Fibroblast of the aortic adventitia (primary cell): ENCODE measurements around the gene MACROD1. TPM values are rescaled to one million over a fixed set of nuclear protein-coding genes. Genes with fewer than 3 reads are reported as not detected.
A peak's percentile ranks its signal among the peaks of the same experiment; 100 is the strongest.

Source experiments
- DNase-seq: peaks from one replicate; pipeline ENCODE4 v3.0.0-alpha.2; 2010; ENCODE audit warnings: low read depth
- H3K4me3 ChIP-seq: 2 replicates; pipeline ENCODE4 v1.5.1; 2011; ENCODE audit warnings: low read depth, mild to moderate bottlenecking, control low read depth, low read length, moderate library complexity
- total RNA-seq: library from RNA; depleted of rRNA; stranded (reverse); fragments of >200 nt; gene quantifications from 2 replicates; pipeline ENCODE4 v1.2.3, GENCODE V29; 2012; ENCODE audit warnings: low replicate concordance
- TF ChIP-seq, protein P1 (sequence below): IDR thresholded peaks from 2 replicates; pipeline ENCODE4 v1.5.1; 2011; ENCODE audit warnings: mild to moderate bottlenecking, low read length, control low read depth, inconsistent platforms; ENCODE audit not compliant: insufficient read depth

MACROD1 gene
- total RNA-seq, 1 donor, result 14.5 TPM

DNA sequence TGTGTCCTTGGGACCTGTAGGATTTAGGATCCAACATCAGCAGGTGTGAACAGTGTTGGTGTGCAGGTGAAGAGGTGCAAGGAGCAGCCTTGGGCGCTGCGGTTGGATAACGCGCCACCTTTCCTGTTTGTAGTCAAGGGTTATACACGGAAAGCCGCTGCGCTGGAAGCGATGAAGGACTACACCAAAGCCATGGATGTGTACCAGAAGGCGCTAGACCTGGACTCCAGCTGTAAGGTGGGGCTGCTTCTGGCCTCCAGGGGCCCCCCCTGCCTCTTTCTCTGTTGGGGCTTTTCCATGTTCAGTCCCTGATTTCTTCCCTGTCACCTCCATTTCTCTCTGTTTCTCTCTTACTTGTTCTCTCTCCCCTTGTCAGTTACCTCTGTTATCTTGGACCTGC is 37.1 kb upstream of the MACROD1 start:
- H3K4me3 ChIP-seq, result no peak overlapping the region
- TF ChIP-seq, protein P1, sequence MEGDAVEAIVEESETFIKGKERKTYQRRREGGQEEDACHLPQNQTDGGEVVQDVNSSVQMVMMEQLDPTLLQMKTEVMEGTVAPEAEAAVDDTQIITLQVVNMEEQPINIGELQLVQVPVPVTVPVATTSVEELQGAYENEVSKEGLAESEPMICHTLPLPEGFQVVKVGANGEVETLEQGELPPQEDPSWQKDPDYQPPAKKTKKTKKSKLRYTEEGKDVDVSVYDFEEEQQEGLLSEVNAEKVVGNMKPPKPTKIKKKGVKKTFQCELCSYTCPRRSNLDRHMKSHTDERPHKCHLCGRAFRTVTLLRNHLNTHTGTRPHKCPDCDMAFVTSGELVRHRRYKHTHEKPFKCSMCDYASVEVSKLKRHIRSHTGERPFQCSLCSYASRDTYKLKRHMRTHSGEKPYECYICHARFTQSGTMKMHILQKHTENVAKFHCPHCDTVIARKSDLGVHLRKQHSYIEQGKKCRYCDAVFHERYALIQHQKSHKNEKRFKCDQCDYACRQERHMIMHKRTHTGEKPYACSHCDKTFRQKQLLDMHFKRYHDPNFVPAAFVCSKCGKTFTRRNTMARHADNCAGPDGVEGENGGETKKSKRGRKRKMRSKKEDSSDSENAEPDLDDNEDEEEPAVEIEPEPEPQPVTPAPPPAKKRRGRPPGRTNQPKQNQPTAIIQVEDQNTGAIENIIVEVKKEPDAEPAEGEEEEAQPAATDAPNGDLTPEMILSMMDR, result no peak
- no peak for DNase-seq

DNA sequence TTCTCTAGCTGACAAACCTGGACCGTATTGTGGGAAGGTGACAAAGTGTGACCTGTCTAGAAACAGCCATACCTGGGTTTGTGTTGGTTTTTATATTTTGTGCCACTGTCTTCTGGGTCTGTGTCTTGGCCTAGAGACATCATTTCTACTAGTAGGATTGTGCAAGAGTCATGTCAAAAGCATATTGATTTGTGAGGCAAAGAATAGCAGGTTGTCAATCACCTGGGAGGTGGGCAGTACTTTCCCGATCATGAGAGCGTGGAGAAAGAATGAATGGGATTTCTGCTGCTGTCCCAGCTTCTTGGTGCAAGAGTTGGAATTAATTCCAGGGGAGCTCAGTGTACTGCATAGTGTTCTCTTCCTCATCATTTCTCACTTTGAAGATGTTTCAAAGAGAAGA is 35.6 kb upstream of the MACROD1 start:
- H3K4me3 ChIP-seq, result no peak overlapping the region
- DNase-seq, result no peak
- TF ChIP-seq, protein P1, result no peak

DNA sequence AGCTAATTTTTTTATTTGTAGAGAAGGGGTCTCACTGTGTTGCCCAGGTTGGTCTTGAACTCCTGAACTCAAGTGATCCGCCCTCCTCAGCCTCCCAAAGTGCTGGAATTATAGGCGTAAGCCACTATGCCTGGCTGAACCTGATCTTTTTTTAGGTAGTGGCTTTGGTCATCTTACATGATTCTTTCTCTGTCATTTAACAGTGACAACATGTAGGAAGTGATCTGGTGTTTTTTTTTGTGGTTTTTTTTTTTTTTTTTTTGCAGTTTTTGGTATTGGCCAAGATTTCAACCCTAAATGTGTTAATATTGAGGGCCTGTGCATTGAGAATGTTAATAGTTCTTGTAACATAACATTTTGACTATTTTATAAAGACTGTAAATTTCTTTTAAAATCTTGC is 32.6 kb upstream of the MACROD1 start:
- no peak overlapping the region for H3K4me3 ChIP-seq
- DNase-seq, result no peak

DNA sequence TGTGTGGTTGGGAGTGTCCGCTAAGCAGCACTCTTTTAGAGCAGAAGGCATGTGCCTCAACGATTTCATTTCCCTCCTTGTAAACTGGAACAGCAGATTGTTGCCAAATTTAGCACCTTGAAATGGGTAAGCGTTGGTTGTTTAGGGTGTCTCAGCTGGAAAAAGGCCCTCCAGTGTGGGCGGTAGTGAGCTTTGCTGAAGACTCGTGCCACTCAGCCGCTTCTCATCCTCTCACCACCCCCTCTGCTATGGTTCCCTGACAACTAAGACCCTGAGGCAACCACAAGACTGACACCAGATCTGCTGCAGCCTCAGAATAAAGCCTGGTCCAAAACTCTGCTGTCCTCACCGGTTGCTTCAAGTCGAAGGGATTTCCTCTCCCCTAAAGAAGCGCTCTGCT is 30.7 kb upstream of the MACROD1 start:
- TF ChIP-seq, protein P1, result no peak
- no peak for DNase-seq
- H3K4me3 ChIP-seq, result no peak overlapping the region

More for the DNA sequence above, 32.6 kb upstream of the MACROD1 start:
- TF ChIP-seq, protein P1, result no peak

DNA sequence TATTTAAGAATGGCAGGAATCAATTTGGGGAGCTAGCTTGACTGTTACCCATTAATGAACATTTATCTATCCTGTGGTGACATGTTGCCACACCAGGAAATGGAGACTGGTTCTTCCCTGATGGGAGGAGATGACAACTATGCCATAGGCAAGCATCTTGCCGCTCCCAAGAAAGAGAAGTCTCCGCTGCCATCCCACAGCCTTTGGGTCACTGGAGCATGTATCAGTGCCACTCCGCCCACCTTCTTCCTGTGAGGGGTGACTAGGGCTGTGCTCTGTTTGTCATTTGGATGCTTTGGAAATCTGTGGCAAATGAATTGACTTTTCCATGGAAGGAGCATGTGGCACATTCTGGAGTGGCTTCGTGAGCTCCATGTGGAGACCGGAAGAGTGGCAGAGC is 26.5 kb upstream of the MACROD1 start:
- TF ChIP-seq, protein P1, result no peak
- no peak for DNase-seq
- no peak overlapping the region for H3K4me3 ChIP-seq

DNA sequence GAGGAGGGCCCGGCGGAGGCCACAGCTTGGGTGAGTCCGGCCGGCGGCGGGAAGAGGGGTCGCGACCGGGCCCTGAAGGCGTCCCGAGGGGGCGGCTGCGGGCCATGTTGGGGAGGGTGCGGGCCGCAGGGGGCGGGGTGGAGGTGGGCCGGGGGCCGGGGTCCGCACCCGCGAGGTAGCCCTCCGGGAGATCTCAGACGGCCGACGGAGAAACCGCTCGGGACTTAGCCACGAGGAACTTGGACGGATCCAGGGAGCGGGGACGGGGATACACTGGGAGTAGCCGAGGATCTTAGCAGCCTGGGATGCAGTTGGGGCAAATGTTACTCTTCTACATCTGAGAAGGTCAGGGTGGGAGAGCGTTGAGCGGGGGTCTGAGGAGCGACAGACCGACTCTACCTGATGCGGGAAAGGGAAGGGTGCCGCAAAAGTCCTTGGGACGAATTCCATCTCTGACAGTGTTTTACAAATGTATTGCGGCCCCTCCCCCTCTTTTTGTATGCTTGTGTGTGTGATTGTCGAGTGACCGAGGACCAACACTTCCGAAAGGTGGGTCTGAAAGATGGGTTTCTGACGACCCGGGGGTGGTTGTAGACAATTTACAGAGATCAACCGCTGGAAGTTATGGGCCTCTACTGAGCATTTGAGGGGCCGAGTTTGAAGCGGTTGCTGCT is 20.7 kb upstream of the MACROD1 start:
- DNase-seq, result peak; percentile 15

More for the DNA sequence above, 20.7 kb upstream of the MACROD1 start:
- no peak overlapping the region for H3K4me3 ChIP-seq
- TF ChIP-seq, protein P1, result no peak
